ENCODE measurements around the gene MTARC2.
"Not testable (repeated sequence)": the region's sequence is repeated elsewhere in the genome, so short reads cannot be mapped to it uniquely, and the experiment has no call there.

MTARC2 gene

DNA sequence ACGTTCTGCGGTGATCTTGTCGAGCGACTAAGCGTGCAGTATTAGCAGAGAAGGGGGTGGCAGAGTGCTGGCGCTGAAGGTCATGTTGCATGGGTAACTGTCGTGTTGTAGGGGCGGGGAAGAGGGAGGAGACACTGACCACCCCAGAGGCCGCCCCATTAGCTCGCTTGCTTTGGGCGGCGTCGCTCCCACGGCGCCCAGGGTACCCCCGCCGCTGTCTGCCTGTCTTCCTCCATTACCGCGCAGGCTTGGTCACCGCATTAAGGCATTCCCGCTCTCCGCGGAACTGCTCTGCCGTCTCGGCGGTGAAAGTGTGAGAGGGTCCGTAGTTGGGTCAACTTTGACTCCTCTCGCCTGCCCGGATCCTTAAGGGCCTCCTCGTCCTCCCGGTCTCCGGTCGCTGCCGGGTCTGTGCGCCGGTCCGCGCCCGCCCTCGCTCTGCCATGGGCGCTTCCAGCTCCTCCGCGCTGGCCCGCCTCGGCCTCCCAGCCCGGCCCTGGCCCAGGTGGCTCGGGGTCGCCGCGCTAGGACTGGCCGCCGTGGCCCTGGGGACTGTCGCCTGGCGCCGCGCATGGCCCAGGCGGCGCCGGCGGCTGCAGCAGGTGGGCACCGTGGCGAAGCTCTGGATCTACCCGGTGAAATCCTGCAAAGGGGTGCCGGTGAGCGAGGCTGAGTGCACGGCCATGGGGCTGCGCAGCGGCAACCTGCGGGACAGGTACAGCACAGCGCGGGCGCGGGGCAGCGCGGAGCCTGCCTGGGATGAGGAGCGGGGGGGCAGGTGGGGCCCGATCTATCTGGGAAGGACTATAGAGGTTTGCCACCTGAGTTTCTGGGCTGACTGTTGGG, at the start of gene MTARC2:
TSS of gene MTARC2 (plus strand) at position 234 of the 846 bp plus-strand sequence. CDS start at position 444, 210 bp downstream.
- DNase-seq, result no peak

DNA sequence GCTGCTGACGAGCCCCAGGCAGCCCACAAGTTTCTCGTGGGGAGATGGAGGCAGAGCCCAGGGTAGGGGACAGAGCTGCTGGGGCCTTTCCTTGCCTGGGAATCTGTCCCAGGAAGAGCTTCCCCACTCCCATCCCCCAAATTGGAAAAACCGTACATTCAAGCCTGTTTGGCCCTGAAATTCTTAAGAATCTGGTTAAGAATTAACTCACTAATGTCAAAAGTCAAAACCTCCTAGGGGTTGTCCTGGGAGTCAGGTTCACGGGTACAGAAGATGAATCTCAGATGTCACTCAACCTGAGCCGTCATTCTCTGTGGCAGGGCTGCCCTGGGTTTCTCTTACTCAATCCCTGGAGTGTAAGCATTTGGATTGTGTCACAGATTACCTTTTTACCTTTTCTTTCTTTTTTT, 49.5 kb upstream of the MTARC2 start:
- no peak for DNase-seq

DNA sequence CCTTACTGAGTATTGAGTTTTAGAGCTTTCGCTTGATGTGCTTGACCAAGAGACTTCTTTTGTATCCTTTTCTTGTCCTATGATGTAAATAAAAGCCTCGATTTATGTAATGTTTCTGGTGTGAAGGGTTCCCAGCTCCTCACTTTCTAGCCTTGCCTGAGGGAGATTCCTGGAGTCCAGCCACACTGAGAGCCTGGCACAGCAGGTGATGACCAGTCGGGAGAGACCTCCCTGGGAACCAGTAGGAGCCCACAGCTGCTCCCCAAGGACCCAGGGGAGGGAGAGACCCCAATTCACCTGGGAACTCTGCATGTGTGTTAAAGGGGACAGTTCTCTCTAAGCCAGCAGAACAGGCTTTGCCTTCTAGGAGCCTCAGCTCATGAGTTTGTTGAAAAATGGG, 49.1 kb upstream of the MTARC2 start:
- DNase-seq, result no peak

DNA sequence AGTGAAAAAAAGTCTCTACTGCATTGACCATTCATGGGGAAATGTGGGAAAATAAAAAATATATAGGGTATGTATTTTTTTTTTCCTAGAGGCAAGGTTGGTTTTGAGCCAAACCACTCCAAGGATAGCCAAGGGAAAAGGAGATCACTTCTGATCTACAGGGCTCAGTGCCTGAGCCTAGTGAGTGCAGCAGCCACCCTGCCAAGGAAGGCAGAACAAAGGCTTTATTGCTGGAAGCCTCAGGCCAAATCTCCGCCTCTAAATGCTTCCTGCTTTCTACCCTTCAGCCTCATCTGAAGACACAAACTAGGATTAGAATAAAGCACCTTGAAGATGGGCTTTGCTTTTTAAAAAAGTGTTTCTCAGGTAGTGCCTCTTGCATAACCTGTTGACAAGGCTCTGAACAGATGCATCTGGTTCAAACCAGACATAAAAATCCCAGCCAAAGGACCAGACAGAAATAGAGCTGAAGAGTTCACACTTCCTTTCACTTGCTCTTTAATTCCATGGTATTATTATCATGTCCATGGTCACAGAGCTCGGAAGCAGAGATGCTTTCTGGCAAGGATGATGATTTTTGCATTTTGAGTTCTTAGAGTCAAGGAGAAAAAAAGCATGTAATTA, 47.5 kb upstream of the MTARC2 start:
- no peak for DNase-seq

DNA sequence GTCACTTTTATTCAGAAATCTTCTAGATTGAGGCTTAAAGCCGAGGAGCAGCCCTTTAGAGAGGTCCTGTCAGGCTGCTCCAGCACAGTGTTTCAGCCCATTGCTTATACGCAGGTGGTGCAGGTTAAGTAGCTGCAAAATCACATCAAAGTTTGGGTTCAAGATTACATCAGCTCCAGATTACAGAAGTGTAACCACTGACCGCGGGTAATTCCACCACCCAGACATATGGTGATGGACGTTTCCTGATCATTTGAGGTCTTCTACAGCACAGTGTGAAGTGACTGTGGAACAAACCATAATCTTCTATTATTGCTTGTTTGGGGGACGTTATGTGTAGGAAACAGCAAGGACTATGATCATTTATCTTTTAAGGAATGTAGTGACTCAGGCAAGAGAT, 46.1 kb upstream of the MTARC2 start:
- no peak for DNase-seq

DNA sequence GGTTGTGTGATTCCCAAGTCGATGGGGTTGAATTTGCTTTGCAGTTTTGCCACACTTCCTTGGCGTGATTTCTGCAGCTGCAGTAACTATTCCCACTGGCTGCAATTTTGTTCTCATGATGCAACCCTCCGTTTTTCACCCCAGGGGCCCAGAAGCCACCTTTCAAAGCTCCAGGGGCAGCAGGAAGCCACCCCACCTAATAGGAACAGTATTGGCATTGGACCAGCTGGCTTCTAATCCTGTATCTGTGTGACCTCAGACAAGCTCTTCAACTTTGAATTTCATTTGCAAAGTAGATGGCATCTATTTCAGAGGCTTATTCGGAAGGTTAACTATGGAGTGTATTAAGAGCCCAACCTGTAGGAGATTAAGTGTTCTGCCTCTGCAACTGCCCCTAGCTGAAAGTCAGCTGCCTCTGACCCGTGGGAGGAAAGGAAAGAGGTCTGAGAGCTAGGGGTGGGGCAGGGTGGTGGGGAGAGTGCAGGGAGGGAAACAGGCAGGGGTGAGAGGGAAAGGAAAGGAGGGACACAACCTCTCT, 45.3 kb upstream of the MTARC2 start:
- DNase-seq, result no peak

DNA sequence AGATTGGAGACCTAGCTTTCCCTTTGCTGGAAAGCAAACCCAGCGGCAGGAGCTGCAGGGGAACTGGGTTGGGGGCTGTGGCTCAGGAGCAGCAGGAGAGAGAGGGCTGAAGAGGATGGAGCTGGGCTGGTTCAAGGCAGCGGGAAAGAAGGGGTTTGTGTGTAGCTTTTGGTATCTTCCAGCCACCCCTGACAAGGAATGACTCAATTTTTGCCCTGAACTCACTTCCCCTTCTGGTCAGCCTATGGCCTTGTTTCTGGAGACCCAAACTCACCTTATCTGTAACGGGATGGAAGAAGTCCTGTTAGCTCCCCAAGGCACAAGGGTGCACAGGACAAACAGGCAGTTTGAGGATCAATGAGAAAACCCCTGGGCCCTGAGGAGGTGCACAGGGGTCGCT, 44.8 kb upstream of the MTARC2 start:
- no peak for DNase-seq

DNA sequence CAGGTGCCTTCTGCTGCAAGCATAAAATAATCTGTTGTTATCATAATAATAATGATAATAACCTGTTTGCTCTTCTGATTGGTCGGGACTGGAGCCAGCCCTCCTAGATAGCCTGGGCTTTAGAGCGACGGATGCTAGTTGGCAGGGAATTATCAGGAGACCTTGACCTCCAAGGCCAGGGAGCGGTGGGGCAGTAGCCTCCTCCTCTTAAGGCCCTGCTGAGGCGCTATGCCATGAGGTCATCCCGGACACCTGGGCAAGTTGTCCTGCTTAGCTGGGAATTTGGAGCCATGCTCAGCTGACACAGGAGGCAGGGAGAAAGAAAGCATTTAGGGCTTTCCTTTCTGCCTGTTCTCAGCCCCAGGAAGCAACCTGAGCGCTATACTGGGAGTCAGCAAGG, 42.3 kb upstream of the MTARC2 start:
- no peak for DNase-seq

DNA sequence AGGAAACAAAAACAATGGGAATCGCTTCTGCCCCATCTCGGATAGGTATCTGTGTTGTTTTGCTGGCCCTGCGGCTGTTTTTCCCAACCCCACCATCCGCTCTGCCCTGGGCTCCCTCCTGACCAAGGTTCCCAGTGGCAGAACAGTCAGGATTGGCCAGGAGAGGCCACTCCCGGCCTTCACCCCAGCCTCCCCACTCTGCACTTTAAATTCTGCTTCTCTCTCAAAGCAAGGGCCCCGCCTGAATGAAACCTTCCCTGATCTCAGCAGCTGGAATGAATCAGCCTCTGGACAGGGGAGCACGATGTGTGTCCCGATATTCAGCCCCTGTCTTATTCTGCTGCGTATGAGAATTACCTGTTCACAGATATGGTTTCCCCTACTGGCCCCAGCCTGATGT, 41.6 kb upstream of the MTARC2 start:
- no peak for DNase-seq

DNA sequence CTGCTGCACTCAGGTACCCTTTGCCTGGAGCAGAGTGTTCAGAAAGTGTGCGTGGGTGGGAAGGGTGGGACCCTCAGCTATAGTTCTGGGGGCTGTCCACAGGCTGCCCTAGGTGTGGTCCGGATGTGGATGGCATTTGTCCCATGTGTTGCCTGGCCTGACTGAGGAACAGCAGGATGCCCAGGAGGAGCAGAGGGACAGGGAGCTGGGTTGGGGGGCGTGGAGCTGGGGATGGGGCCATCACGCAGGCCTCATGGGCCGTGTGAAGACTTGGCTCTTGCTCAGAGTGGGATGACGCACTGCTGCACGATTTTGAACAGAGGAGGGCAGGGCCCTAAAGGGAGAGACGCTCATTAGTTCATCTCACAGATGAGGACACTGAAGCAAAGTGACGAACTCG, 41.0 kb upstream of the MTARC2 start:
- no peak for DNase-seq

DNA sequence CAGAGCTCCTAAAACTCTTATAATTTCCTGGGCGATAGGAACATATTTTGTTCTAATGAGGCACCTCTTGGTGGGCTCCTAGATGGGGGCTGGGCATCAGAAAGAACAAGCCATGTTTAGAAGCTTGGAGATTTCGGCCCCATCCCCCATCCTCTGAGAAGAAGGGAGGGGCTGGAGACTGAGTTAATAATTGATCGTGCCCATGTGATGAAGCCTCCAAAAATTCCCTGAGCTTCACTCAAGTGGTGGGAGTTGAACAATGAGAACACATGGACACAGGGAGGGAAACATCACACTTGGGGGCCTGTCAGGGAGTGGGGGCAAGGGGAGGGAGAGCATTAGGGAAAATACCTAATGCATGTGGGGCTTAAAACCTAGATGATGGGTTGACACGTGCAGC, 39.9 kb upstream of the MTARC2 start:
- no peak for DNase-seq

DNA sequence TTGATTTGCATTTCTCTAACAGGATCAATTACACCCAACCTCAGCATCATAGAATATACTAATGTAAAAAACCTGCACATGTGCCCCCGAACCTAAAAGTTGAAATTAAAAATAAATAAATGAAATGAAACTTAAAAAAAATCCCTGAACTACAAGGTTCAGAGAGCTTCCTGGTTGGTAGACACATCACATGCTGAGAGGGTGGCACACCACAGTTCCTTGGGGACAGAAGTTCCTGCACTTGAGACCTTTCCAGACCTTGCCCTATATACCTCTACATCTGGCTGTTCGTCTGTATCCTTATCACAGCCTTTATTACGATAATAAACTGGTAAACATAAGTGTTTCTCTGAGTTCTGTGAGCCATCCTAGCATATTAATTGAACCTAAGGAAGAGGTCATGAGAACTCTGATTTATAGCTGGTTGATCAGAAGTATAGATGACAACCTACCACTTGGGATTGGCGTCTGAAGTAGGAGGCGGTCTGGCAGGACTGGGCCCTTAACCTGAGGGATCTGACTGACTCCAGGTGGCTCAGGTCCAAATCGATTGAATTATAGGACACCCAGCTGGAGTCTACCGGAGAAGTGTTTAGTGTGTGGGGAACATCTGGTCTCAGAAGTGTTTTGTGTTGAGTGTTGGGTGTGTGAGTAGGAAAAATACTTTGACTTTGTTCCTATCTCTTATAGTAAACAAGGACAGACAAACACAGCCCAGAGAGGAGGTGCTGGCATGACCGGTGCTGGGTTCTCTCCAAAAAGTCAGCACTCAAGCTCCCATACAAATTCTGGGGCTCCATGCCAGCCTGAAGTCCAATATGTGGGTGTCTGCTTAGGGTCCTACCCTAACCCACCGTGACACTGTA, 39.0 kb upstream of the MTARC2 start:
- no peak for DNase-seq

DNA sequence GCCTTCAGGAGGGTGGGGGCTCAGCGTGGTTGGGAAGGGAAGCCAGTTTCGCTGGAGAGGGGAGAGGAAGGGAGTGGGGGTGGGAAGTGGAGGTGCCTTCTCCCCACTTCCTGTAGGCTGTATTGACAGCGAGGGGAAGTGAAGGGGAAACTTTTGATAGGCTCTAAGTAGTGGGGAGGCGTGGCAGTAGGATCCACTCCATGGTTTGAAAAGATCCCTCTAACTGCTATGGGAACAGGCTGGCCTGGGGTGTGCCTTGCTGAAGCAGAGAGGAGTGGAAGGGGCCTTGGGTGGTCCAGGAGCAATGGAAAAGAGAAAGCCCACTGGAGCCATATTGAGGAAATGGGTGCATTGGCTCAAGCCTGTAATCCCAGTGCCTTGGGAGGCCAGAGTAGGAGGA, 37.8 kb upstream of the MTARC2 start:
- no peak for DNase-seq

DNA sequence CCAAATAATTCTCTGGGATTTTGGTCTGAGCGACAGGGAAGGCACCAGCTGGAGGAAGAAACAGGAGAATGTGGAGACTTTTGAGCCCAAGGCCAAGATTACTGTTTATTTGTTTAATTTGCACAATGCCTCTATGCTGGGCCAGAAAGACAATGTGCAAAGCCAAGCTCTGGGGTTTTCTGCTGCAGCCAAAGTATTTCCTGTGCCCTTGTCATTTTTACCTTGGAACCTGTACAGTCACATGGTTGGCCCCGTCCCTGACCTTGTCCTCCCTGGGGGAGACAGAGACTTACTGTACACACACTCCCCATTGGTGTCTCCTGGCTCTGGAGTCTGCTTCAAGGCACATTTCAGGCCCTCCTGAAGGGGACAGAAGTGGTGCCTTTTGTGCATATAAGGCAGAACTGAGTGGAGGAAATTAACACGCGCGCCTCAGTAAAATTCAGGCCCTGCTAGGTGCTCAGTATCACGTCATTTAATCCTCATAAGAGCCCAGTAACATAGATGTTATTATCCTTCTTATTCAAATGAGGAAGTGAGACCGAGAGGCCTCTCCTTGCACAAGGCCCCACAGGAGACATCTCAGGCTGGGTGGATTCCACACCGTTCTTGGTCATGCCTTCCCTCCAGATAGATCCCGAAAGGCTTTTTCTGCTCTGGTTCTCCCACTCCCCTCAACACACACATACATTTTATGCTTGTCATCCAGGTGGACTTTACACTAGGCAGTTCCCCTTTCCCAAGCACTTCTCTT, 36.9 kb upstream of the MTARC2 start:
- DNase-seq, result no peak

DNA sequence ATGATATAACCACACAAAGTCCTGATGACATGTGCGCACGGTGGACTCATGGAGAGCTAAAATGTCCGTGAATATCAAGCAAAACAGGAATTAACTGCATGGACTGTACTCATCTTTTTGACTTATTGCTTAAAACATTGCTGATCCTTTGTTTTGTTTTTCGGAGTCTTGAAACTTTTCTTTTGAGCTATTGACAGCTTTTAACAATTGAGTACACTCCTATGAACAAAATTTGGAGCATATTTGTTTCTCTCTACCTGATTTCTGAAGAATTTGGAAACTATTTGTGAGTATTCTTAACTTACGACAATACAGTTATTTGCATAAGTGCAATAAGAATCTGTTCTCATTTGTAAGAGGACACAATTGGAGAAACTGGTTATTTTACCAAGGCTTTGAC, 32.1 kb upstream of the MTARC2 start:
- not testable (repeated sequence) for DNase-seq

DNA sequence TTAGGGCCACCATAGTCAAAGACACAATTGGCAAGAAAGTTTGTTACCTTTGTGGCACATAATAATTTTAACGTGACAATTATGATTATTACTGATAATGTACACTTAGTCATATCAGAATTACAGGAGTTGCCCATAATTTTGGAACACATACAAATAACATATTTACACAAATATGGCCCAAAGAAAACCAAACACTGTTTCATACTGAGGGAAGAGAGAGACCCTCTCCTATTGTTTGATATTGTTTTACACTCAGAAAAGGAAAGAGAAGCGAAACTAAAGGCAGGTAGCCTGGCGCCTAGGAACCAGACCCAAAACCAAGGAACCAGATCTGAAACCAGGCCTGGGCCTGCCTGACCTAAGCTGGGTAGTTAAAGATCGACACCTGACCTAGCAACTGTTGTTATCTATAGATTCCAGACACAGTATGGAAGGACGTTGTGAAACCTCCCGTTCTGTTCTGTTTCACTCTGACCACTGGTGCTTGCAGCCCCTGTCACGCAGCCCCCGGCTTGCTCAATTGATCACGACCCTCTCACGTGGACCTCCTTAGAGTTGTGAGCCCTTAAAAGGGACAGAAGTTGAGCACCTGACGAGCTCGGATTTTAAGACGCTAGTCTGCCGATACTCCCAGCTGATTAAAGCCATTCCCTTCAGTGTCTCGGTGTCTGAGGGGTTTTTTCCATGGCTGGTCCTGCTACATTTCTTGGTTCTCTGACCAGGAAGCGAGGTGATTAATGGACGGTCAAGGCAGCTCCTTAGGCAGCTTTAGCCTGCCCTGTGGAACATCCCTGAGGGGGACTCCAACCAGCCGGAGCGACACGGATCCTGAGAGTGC, 30.1 kb upstream of the MTARC2 start:
- no peak for DNase-seq

DNA sequence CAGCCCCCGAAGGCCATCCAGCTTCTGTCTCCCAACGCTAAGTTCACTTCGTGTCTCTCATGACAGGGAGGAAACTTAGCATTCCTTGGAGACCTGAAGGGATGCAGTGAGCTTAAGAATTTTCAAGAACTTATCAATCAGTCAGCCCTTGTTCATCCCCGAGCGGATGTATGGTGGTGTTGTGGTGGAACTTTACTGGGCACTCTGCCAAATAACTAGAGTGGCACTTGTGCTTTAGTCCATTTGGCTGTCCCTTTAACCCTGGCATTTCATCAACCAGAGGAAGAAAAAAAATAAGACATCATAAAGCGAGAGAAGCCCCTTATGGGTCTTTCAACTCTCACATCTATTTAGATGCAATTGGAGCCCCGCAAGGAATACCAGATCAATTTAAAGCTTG, 26.9 kb upstream of the MTARC2 start:
- not testable (repeated sequence) for DNase-seq

DNA sequence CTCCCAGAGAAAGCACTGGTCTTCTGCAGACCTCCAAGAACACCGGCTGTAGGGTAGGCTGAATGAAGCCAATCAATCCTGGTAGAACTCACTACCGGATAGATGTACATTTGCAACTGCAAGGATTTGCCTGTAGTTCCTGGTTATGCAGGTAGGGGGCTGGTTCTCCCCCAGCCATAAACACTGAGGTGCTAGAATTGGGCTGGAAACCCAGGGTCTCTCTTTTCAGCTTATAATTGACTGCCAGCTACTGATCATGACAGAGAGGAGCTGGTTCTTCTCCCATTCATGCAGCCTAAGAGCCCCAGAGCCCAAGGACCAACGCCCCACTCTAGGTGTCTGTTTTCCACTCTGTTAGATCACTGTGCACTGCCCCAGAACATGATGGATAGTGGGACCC, 21.5 kb upstream of the MTARC2 start:
- DNase-seq, result no peak

DNA sequence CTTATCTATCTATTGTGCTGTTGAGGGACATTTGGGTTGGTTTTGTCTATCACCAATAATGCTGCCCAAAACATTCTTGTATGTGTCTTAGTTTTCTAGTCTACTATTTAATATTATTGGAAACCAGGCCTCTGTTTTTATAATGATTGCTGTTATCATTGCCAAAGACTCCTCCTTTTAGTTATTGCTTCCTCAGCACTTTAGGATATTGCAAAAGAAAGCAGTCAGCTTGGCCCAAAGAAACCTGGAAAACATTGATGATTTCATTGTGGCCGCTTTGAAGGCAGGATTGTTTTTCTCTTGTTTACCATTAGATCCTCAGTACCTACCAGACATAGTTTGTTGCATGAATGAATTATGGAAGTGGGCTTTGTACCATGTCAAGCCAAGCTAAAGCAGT, 20.6 kb upstream of the MTARC2 start:
- DNase-seq, result no peak

DNA sequence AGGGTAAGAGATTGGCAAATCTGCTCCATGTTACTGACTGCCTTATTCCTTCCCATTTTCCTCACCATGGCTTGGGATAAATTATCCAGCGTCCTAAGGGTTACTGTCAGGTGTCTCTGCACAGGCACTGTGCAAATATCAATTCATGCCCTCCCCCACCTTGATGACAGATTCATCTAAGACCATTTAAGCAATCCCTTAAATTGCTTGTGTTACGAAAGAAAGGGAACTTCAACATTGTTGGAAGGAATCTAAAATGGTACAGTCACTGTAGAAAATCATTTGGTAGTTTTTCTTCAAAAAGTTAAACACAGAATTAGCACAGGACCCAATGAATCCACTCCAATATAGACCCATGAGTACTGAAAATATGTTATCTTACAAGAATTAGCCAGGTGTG, 17.6 kb upstream of the MTARC2 start:
- DNase-seq, result no peak

DNA sequence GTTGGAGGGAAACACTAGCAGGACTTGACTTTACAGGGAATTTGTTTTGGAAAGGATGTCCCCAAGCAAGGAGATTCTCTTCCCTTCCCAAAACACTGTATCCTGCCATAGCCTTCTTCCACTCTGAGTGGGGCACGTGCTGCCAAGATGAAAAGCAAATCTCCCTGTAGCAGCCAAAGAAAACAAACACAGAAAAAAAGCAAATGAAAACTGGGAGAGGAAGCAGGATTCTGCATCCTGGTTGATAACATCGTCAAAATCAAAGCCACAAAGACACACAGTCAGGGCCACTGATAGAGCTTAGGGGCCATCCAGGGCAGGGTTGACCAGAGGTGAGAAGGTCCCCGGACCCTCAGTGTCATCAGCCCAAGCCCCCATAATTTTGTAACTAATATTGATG, 16.0 kb upstream of the MTARC2 start:
- no peak for DNase-seq

DNA sequence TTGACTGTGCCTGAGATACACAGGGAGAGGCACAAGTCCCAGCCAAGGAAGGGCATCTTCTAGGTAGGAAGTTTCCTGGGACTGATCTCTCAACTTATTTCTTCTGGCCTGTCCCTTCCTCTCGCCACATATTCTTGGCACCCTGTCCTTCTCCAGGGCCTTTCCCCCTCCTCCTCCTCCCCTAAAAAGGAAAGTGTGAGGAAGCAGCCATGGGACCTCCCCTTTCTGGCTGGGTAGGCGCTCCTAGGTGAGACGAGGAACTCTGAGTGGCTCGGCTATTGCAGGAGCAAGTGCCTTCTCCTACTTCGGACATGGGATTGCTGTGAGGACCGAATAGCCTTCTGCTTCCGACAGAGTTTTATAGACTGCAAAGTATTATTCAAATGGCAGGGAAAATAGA, 15.5 kb upstream of the MTARC2 start:
- no peak for DNase-seq
